Breast epithelium (tissue), 3 donors: ENCODE measurements around the gene KRTAP9-9.

Experiments used
- CTCF ChIP-seq, 3 donors: fragments of 450-650 bp; IDR thresholded peaks; one replicate each; pipeline ENCODE4 v1.5.1; 2016 to 2017; ENCODE audit warnings: antibody characterized with exemption in 3 of 3, mild to moderate bottlenecking in 3 of 3, moderate library complexity in 3 of 3
- POLR2A ChIP-seq: fragments of 450-650 bp; IDR thresholded peaks from one replicate; pipeline ENCODE4 v1.6.1; 2016; ENCODE audit warnings: antibody characterized with exemption, mild to moderate bottlenecking, moderate library complexity
- POLR2AphosphoS5 ChIP-seq, 3 donors: sonication (generic); formaldehyde crosslinking; IDR thresholded peaks; one replicate each; pipeline ENCODE4 v1.6.1; 2017; ENCODE audit warnings: antibody characterized with exemption in 3 of 3

GRCh38 chr17:41301916-41302901 lies 47.0 kb downstream of the KRTAP9-9 start, which contains the start of gene KRTAP29-1:
- TF ChIP-seq POLR2AphosphoS5 (IDR thresholded peaks at IDR 0.05) (no peak), CTCF (IDR thresholded peaks at IDR 0.05) (no peak), POLR2A (no peak)
